Dermis blood vessel endothelial cell (primary cell): ENCODE results near the gene MINAR2. TPM values are rescaled to one million over a fixed set of nuclear protein-coding genes. Genes with fewer than 3 reads are reported as not detected.

ENCODE experiments used
- DNase-seq: peaks from one replicate; pipeline ENCODE4 v3.0.0; 2010
- total RNA-seq: library from RNA; depleted of rRNA; stranded (reverse); fragments of >200 nt; gene quantifications from 2 replicates; pipeline ENCODE4 v1.2.3, GENCODE V29; 2014

Gene MINAR2
- total RNA-seq, 1 donor from 2014 or later: not detected

DNA sequence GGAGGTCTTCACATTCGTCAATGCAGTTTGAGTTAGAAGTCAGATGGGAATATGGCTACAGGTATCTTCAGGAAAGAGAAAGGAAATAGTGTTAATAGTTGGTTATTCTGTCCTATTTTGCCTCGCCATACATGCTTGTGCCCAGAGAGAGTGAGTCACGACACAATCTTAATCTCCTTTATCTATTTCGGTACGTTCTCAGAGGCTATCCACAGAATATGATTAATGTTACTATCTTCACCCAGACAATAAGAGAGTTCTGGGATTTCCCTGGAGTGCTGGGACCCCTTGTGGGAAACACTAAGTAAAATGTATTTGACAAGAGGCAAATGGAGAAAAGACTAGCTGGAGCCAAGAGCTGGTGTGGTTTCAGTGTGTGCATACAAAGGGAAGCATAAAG lies 25.5 kb downstream of the MINAR2 start:
- no peak for DNase-seq

DNA sequence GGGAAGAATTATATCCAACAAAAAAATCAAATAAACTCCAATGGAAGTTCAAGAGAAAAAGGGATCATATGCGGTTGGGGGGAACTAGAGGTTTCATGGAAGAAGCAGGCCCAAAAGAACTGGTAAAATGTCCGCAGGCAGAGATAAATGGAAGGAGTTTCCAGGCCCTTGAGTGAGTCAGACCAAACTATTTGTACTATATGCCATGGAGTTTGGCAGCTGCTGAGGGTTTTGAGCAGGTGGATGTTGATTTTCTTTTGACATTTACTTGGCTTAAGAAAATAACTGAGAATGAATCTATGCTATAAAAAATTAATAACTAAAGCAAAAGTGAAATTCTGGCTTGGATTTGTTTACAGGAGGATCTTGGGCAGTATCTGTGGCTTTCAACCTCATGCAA lies 33.7 kb downstream of the MINAR2 start:
- no peak for DNase-seq

DNA sequence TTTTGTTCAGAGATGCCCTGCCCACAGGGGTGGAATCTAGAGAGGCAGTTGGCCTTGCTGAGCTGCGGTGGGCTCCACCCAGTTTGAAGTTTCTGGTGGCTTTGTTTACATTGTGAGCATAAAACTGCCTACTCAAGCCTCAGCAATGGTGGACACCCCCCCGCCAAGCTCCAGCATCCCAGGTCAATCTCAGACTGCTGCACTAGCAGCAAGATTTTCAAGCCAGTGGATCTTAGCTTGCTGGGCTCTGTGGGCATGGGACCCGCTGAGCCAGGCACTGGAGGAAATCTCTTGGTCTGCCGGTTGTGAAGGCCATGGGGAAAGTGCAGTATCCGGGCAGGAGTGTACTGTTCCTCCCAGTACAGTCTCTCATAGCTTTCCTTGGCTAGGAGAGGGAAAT lies 55.5 kb downstream of the MINAR2 start:
- DNase-seq: no peak

DNA sequence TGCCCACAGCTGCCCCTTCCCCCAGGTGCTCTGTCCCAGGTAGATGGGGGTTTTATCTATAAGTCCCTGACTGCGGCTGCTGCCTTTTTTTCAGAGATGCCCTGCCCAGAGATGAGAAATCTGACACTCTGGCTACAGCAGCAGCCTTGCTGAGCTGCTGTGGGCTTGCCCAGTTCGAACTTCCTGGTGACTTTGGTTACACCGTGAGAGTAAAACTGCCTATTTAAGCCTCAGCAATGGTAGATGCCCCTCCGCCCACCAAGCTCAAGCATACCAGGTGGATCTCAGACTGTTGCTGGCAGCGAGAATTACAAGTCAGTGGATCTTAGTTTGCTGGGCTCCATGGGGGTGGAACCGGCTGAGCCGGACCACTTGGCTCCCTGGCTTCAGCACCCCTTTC lies 56.8 kb downstream of the MINAR2 start:
- no peak for DNase-seq

DNA sequence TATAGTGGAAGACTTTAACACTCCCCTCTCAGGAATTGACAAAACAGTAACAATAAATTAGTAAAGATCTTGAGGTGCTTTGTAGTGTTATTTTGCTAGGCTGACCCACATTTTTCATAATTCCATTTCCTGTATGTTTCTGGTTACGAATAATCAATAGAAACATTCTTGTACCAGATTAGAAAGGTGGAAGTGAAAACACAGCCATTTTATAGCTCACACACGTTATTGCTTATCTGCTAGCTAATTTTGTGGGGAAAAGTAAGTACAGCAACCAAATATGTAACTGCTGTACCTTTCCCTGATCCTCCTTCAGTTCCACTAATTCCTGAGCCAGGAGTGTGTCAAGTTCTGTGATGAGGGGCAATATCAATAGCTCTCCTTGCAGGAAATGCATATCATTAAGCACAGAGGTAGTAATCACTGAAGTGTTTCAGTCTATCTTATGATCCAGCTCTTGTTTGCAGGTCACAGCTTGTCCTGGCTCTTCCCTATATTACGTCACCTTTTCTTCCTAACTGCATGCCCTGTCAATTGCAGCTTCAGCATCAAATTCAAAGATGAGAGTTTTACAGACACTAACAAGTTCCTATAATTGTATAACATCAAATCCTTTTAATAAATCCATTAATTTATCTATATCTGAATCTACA lies 59.4 kb downstream of the MINAR2 start:
- DNase-seq: no peak

Other genes with a start within 250 kb of the MINAR2 start
- 2.5 and 3.9 TPM in 2 replicates for gene CHSY3, start 156.4 kb downstream of the MINAR2 start, total RNA-seq